HL-60 (cell line): ENCODE results near the gene TMPRSS13.

Source experiments
- GABPA ChIP-seq: IDR thresholded peaks from 2 replicates; pipeline ENCODE4 v1.6.1; 2012; ENCODE audit warnings: low read depth
- POLR2AphosphoS5 ChIP-seq: IDR thresholded peaks from 2 replicates; pipeline ENCODE4 v1.6.1; 2012; ENCODE audit warnings: low read depth
- SPI1 ChIP-seq: IDR thresholded peaks from 2 replicates; pipeline ENCODE4 v1.6.1; 2012; ENCODE audit warnings: low read depth, mild to moderate bottlenecking, borderline replicate concordance
- TF ChIP-seq, protein P1 (sequence below): IDR thresholded peaks from 2 replicates; pipeline ENCODE4 v1.6.1; 2012; ENCODE audit warnings: low read depth; ENCODE audit not compliant: insufficient replicate concordance
- TF ChIP-seq, protein P2 (sequence below): IDR thresholded peaks from one replicate; pipeline ENCODE4 v1.5.1; 2011; ENCODE audit warnings: low read length, control low read depth, inconsistent platforms; ENCODE audit not compliant: insufficient read depth

DNA sequence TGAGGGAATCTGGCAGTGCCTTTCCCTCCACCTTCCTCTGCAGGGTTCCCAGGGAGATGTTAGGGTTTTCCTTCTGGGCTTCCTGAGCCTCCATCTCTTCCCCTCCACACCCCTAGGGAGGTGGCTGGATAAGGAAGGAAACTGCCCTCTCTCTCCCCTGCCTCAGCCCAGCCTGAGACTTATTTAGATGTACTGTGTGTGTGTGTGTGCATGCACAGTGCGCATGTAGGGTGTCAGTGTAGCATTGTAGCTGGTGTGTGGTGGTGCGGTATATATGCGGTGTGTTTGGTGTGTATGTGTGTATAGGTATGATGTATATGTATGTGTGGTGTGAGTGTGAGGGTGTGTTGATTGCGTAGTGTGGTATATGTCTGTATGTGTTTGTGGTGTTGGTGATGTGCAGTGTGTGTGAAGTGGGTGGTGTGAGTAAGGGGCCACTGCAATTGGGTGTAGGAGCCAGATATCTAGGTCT is 54.3 kb downstream of the TMPRSS13 start:
- TF ChIP-seq, protein P1, sequence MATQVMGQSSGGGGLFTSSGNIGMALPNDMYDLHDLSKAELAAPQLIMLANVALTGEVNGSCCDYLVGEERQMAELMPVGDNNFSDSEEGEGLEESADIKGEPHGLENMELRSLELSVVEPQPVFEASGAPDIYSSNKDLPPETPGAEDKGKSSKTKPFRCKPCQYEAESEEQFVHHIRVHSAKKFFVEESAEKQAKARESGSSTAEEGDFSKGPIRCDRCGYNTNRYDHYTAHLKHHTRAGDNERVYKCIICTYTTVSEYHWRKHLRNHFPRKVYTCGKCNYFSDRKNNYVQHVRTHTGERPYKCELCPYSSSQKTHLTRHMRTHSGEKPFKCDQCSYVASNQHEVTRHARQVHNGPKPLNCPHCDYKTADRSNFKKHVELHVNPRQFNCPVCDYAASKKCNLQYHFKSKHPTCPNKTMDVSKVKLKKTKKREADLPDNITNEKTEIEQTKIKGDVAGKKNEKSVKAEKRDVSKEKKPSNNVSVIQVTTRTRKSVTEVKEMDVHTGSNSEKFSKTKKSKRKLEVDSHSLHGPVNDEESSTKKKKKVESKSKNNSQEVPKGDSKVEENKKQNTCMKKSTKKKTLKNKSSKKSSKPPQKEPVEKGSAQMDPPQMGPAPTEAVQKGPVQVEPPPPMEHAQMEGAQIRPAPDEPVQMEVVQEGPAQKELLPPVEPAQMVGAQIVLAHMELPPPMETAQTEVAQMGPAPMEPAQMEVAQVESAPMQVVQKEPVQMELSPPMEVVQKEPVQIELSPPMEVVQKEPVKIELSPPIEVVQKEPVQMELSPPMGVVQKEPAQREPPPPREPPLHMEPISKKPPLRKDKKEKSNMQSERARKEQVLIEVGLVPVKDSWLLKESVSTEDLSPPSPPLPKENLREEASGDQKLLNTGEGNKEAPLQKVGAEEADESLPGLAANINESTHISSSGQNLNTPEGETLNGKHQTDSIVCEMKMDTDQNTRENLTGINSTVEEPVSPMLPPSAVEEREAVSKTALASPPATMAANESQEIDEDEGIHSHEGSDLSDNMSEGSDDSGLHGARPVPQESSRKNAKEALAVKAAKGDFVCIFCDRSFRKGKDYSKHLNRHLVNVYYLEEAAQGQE: no peak
- TF ChIP-seq, protein P2, sequence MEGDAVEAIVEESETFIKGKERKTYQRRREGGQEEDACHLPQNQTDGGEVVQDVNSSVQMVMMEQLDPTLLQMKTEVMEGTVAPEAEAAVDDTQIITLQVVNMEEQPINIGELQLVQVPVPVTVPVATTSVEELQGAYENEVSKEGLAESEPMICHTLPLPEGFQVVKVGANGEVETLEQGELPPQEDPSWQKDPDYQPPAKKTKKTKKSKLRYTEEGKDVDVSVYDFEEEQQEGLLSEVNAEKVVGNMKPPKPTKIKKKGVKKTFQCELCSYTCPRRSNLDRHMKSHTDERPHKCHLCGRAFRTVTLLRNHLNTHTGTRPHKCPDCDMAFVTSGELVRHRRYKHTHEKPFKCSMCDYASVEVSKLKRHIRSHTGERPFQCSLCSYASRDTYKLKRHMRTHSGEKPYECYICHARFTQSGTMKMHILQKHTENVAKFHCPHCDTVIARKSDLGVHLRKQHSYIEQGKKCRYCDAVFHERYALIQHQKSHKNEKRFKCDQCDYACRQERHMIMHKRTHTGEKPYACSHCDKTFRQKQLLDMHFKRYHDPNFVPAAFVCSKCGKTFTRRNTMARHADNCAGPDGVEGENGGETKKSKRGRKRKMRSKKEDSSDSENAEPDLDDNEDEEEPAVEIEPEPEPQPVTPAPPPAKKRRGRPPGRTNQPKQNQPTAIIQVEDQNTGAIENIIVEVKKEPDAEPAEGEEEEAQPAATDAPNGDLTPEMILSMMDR: no peak
- TF ChIP-seq GABPA (no peak), POLR2AphosphoS5 (no peak), SPI1 (no peak)
